GM19238 (cell line): Measurements from ENCODE around the gene NKAIN2.

Experiments
- DNase-seq: peaks from one replicate; pipeline ENCODE4 v3.0.0; 2011; ENCODE audit warnings: low spot score; ENCODE audit not compliant: insufficient read length

NKAIN2 gene

GRCh38 chr6:123803504-123804013, at the start of gene NKAIN2:
Gene NKAIN2 (plus strand): TSS chr6:123803865.
- no peak for DNase-seq

DNA sequence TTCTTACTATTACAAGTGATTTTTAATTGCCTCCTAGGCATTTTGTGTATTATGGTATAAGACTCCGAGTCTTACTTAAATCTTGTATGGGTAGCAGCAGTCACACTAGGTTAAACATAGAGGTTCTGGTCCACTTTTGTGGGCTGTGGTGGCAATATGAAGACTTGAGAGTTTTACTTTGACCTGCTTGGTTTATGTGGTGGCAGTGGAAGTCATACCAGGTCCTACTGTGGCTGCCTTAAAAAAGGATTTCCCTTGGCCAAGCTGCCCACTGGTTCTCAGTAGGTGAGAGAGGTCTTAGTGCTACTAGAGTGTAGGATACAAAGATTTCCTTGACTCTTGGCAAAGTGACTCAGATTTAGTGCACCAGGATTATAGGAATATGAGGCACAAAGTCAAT, 44.2 kb upstream of the NKAIN2 start:
- no peak for DNase-seq

DNA sequence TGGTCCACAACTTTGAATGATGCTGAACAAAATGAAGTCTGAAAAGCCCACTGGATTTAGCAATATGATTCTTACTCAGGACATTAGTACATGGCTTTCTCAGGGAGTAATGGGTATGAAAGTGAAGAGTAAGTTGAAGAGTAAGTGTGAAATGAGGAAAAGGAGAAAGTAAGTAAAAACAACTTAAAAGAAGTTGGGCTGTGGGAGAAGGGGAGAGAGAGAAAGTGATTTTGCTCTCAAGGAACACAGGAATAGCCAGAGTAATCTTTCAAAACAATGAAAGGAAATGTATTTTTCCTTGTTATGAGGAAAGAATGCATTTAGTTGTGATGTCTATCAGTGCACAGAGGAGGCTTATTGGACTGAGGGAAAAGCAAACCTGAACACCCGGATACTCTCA, 39.8 kb upstream of the NKAIN2 start:
- DNase-seq, result no peak

- no peak for DNase-seq
Observed at GRCh38 chr6:123764722-123765121, 38.9 kb upstream of the NKAIN2 start.

DNA sequence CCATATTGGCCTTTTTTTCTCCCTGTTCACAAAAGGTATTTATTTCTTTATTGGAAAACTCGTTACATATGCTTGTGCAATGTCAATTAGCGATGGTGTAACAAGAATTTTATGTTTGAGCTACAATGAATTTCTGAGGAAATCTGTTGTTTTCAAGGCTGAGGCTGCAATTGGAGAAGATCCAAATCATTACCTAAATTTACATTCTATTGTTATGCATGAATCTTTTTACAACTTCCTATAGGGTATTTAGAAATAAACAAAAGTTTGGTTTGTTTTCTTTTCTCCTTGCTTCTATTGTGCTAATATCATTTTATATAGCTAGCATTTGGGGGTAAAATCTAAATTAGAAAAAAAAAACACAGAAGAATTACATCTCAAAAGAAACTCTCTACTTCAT, 34.7 kb upstream of the NKAIN2 start:
- DNase-seq, result no peak

DNA sequence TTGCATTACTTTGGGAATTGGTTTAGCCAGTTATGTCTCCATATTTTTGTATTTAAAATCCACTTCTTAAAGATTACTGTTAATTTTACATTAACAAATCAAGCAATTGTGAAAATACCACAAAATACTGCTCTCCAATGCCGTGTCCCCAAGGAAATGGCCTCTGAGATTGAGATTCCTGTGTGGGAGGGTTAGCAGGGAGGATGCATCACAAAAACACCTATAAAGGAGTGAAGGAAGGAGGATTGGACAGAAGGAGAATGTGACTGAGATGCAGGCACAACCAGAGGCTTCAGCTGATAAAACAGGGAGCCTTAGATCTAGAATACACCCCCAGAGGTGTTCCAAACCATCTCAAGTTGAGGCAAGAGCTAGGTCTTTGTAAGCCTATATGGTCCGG, 34.2 kb upstream of the NKAIN2 start:
- DNase-seq, result no peak

DNA sequence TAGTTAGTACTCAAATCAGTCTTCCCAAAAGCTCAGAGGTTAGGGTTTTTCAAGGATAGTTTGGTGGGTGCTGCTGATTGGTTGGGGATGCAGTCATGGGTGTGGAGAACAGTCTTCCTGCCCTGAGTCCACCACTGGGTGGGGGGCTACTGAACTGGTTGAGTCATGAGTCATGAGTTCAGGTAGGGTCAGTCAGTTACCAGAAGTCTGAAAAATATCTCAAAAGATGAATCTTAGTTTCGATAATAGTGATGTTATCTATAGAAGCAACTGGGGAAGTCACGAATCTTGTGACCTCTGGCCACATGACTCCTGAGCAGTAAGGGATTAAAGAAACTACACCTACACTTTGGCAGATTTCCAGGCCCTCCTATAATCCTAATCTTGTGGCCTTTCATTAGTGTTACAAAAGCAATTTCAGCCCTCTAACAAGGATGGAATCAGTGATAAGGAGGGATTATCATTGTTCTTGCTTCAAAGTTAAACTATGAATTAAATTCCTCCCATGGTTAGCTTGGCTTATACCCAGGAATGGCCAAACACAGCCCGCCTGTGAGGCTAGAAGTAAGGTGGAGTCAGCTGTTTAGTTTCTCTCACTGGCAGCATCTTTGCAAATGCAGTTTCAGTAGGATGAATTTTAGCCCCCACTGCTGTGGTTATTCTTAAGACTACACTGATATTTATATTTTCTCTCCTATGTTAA, 33.3 kb upstream of the NKAIN2 start:
- DNase-seq, result no peak

DNA sequence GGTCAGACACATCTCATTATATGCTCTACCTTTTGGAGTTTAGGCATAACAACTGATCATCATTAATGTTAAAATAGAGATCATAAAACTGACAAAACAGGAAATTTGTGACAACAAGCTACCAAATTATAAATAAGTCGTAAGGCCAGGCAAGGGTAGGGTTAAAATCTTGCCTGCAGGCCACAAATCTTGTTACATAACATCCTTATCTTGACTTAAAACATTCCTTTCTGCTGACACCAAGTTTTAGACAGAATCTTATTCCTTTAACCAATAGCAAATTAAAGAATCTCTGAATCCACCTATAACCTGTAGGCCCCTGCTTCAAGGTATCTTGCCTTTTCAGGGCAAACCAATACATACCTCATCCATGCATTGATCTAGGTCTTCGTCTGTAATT, 32.5 kb upstream of the NKAIN2 start:
- no peak for DNase-seq

- DNase-seq, result no peak
Observed at GRCh38 chr6:123777563-123777962, 26.1 kb upstream of the NKAIN2 start.

GRCh38 chr6:123780021-123780420, 23.6 kb upstream of the NKAIN2 start:
- DNase-seq, result no peak

- DNase-seq, result no peak
Observed at GRCh38 chr6:123784330-123784729, 19.3 kb upstream of the NKAIN2 start.

- no peak for DNase-seq
Observed at GRCh38 chr6:123785039-123785438, 18.6 kb upstream of the NKAIN2 start.

DNA sequence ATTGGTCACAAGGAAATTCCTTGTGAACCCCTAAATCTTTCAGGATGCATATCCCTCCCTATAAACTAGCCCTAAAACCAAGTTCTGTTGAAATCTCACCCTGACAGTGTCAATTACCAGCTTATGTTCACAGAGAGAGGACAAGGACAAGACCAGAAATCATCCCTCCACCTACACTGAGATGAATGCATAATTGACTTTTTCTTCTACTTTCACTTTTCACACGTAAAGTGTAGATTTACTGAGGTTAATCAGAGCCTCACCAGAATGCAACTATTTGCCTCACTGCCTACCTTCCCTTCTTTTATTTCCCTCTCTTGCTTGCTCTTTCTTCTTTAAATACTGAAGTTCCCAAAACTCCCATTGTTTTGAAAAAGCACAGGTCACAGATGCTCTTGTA, 15.3 kb upstream of the NKAIN2 start:
- no peak for DNase-seq

- no peak for DNase-seq
Observed at GRCh38 chr6:123794190-123794589, 9.5 kb upstream of the NKAIN2 start.

GRCh38 chr6:123794799-123795198, 8.9 kb upstream of the NKAIN2 start:
- DNase-seq, result no peak

DNA sequence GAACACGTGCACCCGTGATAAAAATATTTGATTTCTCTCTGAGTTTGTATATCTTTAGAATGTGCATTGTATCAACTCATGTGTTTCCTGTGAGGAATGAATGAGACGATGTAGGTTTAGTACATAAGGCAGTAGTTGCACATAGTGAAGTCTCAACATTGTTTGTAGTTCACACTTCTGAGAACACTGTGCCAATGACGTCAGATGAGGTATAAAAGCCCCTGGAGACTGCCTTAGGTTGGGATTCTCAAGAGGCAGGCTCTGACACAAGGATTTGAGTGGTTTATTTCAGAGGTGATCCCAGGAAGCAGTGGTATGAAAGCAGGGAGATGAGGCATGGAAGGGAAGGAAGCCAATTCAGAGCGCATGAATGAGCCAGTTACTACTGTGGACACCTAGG, 2.6 kb upstream of the NKAIN2 start:
- DNase-seq, result no peak

DNA sequence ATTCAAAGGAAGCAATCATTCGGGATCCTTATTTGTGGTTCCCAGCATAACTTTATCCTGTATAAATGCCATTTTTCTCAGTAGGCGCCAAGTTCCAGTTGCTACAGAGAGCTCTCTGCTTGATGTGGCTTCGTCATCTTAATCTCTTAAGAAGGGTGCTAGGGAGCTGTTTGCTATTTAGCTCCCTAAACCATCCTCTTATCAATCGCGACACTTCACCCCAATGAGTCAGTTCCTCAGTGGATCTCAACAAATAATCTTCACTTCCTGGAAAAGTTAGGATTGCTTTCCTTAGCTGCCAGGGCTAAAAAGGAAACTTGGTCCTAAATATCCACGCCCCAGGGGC, 1.3 kb upstream of the NKAIN2 start:
- no peak for DNase-seq

DNA sequence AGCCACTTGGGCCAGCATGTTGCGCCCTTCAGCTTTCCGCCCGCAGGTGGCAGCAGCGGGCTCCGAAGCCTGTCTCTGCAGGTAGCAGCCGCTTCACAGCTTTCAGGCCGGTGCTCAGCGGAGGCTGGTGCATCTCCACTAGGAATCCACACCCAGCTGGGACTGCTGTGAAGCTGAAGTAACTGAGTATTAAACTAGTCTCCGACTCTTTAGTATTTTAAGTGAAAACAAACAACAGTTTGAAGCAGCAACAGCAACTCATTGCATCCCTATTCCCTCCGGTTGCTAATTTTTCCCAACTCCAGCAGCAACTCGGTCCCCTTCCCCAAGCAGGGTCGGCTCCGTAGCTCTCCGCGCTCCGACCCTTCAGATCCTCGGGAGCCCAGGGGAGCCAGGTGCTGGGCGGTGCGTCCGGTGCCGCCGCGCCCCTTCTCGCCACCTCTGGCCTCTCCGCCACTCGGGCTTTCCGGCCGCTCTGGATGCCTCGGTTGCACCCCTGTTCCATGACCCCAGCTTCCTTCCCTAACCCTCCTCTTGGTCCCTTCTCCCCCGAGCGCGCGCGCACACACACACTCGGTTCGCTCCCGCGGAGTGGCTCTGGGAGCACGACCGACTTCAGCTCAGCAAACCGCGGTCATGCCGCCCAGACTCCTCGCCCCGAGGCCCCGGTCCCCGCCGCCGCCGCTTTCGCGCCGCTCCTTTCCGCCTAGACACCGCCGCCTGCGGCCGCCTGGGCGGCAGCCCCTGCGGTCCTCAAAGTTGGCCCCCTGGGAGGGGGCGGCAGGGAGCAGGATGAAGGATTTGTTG, 765 bp upstream of the NKAIN2 start:
- peak; percentile 74 for DNase-seq

GRCh38 chr6:123804014-123804786, 535 bp downstream of the NKAIN2 start:
- DNase-seq, result no peak

DNA sequence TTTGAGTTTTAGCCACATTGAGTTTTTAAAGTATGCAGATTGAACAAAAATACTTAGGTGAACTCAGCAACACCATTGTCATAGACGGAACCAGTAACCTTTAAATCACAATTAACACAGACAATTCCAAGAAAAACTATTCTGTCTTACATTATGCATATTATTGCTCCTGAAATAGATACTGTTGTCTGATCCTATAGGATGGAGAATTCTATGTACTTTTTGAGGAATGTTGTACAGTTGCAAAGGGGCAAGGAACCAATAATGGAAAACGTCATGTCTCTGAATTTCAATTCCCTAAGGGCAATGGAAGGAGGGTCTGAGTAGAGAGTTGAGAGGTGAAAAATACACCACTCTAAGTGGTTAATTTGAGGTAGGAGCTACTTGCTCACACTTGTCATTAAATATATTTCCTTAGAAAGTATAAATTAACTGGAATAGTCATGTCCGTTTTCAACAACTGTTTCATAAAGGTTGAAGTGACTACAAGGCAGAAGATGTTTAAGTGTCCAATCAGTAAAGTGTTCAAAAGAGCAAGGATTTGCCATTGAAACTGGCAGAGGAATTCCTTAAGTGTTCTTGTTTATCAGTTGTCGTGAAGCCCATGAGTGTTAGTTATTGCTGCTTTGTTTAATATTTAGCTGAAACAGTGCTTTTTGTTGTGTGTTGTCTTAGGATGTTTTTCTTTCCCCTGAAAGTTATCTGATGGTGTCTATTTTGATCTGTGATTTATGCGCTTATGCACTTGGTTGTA, 1.3 kb downstream of the NKAIN2 start:
- no peak for DNase-seq

- no peak for DNase-seq
Observed at GRCh38 chr6:123805921-123806320, 2.3 kb downstream of the NKAIN2 start.
